WTC11 (cell line): ENCODE data around the gene GOSR2.

ENCODE experiments used
- ATF1 ChIP-seq: sonication (generic); formaldehyde crosslinking; IDR thresholded peaks from 2 replicates; pipeline ENCODE4 v1.8.1; 2023; ENCODE audit warnings: mild to moderate bottlenecking, moderate library complexity, missing genetic modification reagents
- MYBL2 ChIP-seq: sonication (generic); formaldehyde crosslinking; IDR thresholded peaks from 2 replicates; pipeline ENCODE4 v1.8.1; 2023; ENCODE audit warnings: mild to moderate bottlenecking, moderate library complexity, missing genetic modification reagents
- TF ChIP-seq, protein P1 (sequence below): fragments of 200-600 bp; IDR thresholded peaks from 2 replicates; pipeline ENCODE4 v1.8.0; 2022; ENCODE audit warnings: antibody characterized with exemption
- TF ChIP-seq, protein P2 (sequence below): sonication (generic); formaldehyde crosslinking; IDR thresholded peaks from 2 replicates; pipeline ENCODE4 v1.8.0; 2022; ENCODE audit warnings: mild to moderate bottlenecking, missing genetic modification reagents

DNA sequence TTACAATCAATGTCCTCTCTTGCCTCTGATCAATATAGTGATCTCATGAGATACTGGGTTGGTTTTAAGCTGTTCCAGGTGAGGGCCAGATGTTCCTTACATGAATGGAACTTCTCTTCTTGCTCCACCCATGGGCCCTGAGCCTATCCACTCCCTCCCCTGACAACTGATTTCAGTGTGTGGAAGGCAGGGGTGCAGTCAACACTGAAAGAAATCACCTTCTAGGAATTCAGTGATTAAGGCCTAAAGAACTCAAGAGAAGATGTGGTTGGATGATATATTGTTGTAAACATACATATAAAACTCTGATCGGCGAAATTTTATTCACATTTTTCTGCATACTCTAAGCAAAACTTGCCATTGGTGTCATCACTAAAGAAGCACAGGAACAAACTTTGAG, 6.7 kb upstream of the GOSR2 start:
- TF ChIP-seq, protein P1, sequence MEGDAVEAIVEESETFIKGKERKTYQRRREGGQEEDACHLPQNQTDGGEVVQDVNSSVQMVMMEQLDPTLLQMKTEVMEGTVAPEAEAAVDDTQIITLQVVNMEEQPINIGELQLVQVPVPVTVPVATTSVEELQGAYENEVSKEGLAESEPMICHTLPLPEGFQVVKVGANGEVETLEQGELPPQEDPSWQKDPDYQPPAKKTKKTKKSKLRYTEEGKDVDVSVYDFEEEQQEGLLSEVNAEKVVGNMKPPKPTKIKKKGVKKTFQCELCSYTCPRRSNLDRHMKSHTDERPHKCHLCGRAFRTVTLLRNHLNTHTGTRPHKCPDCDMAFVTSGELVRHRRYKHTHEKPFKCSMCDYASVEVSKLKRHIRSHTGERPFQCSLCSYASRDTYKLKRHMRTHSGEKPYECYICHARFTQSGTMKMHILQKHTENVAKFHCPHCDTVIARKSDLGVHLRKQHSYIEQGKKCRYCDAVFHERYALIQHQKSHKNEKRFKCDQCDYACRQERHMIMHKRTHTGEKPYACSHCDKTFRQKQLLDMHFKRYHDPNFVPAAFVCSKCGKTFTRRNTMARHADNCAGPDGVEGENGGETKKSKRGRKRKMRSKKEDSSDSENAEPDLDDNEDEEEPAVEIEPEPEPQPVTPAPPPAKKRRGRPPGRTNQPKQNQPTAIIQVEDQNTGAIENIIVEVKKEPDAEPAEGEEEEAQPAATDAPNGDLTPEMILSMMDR, result no peak
- TF ChIP-seq ATF1 (CRISPR knock-in tag) (no peak), MYBL2 (CRISPR knock-in tag) (no peak)
- TF ChIP-seq, protein P2, sequence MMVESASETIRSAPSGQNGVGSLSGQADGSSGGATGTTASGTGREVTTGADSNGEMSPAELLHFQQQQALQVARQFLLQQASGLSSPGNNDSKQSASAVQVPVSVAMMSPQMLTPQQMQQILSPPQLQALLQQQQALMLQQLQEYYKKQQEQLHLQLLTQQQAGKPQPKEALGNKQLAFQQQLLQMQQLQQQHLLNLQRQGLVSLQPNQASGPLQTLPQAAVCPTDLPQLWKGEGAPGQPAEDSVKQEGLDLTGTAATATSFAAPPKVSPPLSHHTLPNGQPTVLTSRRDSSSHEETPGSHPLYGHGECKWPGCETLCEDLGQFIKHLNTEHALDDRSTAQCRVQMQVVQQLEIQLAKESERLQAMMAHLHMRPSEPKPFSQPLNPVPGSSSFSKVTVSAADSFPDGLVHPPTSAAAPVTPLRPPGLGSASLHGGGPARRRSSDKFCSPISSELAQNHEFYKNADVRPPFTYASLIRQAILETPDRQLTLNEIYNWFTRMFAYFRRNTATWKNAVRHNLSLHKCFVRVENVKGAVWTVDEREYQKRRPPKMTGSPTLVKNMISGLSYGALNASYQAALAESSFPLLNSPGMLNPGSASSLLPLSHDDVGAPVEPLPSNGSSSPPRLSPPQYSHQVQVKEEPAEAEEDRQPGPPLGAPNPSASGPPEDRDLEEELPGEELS (CRISPR knock-in tag), result no peak
